ENCODE data around the gene CYTH1.

- TF ChIP-seq EP300 (IDR thresholded peaks at IDR 0.05) (no peak), POLR2A (IDR thresholded peaks at IDR 0.05) (no peak), CTCF (IDR thresholded peaks at IDR 0.05) (no peak)
Observed at GRCh38 chr17:78788451-78788850, 6.4 kb upstream of the CYTH1 start.

Measured in upper lobe of left lung (tissue), 4 donors.